ENCODE data around the gene DLX3.

Gene DLX3

DNA sequence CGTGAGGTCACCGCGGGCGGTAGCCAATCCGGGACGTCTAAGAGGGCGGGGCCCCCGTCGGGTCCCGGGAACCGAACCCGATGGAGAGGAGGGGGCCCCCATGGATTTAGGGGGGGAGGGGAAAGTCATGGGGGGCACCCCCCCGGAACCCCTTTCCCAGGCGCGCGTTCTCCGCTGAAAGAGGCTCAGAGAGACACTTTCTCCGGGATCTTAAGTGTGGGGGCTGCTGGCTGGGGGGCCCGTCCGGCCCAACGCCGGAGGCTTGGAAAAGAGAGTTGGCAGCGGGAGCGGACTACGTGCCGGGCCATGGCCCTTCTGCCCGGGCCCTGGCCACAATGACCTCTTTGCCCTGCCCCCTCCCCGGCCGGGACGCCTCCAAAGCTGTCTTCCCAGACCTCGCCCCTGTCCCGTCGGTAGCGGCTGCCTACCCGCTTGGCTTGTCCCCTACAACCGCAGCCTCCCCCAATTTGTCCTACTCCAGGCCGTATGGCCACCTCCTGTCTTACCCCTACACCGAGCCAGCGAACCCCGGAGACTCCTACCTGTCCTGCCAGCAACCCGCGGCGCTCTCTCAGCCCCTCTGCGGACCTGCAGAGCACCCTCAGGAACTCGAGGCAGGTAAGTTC, 25.8 kb downstream of the DLX3 start, which contains the start of gene DLX4:
DLX4 (plus strand) TSS at position 57 of the 626 bp plus-strand sequence; CDS start at position 336, 279 bp downstream.
- DNase-seq = no peak
- peak within 1 kb of the TSS; percentile 9 for H3K4me3 ChIP-seq (ENCODE audit: low read depth, low read length)
- no peak for TF ChIP-seq CTCF (IDR thresholded peaks at IDR 0.05; ENCODE audit: low read depth, low read length, missing control alignments)
- no peak within 1 kb of the TSS for H3K27ac ChIP-seq
- H3K36me3 ChIP-seq (replicated peaks) = no peaks in the 10 kb centered on the region
- H3K27me3 ChIP-seq (replicated peaks) = peaks cover 97% of the 10 kb centered on the region
- in situ Hi-C loops (cut with HindIII; ENCODE audit: low pct_ligation_motif_present, low sequenced_read_pairs) = no loop called here

DNA sequence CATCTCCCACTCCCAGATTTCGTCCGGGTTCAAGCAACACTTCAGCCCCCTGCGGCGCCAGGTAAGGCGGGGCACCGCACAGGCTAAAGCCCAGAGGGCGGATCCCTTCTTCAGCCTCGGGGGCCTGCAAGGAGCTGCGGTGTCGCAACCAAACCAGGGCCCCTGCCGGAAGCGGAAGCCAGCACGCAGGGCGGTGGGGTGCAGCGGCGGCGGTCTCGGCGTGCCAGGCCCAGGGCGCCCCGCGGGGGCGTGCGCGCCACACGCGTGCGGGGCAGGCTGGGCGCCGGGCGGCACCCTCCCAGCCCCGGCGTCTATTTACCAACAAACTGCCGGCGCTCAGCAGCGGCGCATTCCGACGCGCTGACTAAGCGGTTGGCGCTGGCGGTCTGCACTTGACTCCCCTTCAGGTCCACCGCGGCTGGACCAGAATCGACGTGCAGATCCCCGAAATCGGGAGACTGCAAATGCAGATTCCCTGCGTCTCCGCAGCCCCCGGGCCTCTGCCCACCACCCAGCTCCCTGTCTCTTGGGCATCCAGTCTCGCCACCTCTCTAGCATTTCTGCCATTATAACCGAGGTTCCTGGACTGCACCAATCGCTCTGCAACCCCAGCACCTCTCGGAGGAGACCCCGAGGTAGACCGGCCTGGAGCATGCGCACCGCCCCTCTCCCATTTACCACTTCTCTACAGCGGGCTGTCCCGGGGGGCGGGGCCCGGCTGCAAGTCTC, 26.5 kb downstream of the DLX3 start:
- Histone ChIP-seq H3K27ac (no peak overlapping the region), H3K27me3 (replicated peaks) (peaks cover 97% of the 10 kb centered on the region), H3K4me3 (ENCODE audit: low read depth, low read length) (peak overlapping the region; percentile 9), H3K36me3 (replicated peaks) (no peaks in the 10 kb centered on the region)
- peak; percentile 42 for DNase-seq
- no peak for TF ChIP-seq CTCF (IDR thresholded peaks at IDR 0.05; ENCODE audit: low read depth, low read length, missing control alignments)
- in situ Hi-C loops (cut with HindIII; ENCODE audit: low pct_ligation_motif_present, low sequenced_read_pairs) = no loop called here

- Histone ChIP-seq H3K27ac (no peak overlapping the region), H3K4me3 (ENCODE audit: low read depth, low read length) (no peak overlapping the region), H3K36me3 (replicated peaks) (no peaks in the 10 kb centered on the region), H3K27me3 (replicated peaks) (peaks cover 97% of the 10 kb centered on the region)
- in situ Hi-C loops (cut with HindIII; ENCODE audit: low pct_ligation_motif_present, low sequenced_read_pairs) = no loop called here
- TF ChIP-seq CTCF (IDR thresholded peaks at IDR 0.05; ENCODE audit: low read depth, low read length, missing control alignments) = no peak
- no peak for DNase-seq
These were observed 27.2 kb downstream of the DLX3 start for GRCh38 chr17:49967621-49968404.

- in situ Hi-C loops (cut with HindIII; ENCODE audit: low pct_ligation_motif_present, low sequenced_read_pairs) = no loop called here
- Histone ChIP-seq H3K4me3 (ENCODE audit: low read depth, low read length) (no peak overlapping the region), H3K27ac (no peak overlapping the region), H3K36me3 (replicated peaks) (no peaks in the 10 kb centered on the region), H3K27me3 (replicated peaks) (peaks cover 97% of the 10 kb centered on the region)
- no peak for TF ChIP-seq CTCF (IDR thresholded peaks at IDR 0.05; ENCODE audit: low read depth, low read length, missing control alignments)
- no peak for DNase-seq
These were observed 27.8 kb downstream of the DLX3 start for GRCh38 chr17:49967205-49967604.

- H3K36me3 ChIP-seq (replicated peaks) = no peaks in the 10 kb centered on the region
- no peak for TF ChIP-seq CTCF (IDR thresholded peaks at IDR 0.05; ENCODE audit: low read depth, low read length, missing control alignments)
- in situ Hi-C loops (cut with HindIII; ENCODE audit: low pct_ligation_motif_present, low sequenced_read_pairs) = no loop called here
- peaks cover 95% of the 10 kb centered on the region for H3K27me3 ChIP-seq (replicated peaks)
- no peak for DNase-seq
- no peak overlapping the region for H3K27ac ChIP-seq
- H3K4me3 ChIP-seq (ENCODE audit: low read depth, low read length) = no peak overlapping the region
These were observed 28.3 kb downstream of the DLX3 start for GRCh38 chr17:49966767-49967166.
